Omental fat pad (tissue), 4 donors: ENCODE data around the gene DOK6. TPM values are rescaled to one million over a fixed set of nuclear protein-coding genes. Genes with fewer than 3 reads are reported as not detected.

Experiments used
- ATAC-seq: fragments of 150-250 bp; one replicate; pipeline ENCODE4 v1.9.1; 2016; ENCODE audit warnings: mild to moderate bottlenecking, moderate library complexity; ENCODE audit not compliant: low FRiP score
- DNase-seq: peaks from one replicate; pipeline ENCODE4 v3.0.0-alpha.2; 2019; ENCODE audit warnings: low spot score
- CTCF ChIP-seq, 3 donors: fragments of 450-650 bp; IDR thresholded peaks; one replicate each; pipeline ENCODE4 v1.5.1; 2016 to 2017; ENCODE audit warnings: antibody characterized with exemption in 3 of 3, mild to moderate bottlenecking in 3 of 3, moderate library complexity in 2 of 3
- total RNA-seq, 4 donors: library from RNA; depleted of rRNA; stranded (reverse); fragments of >200 nt; gene quantifications; one replicate each; pipeline ENCODE4 v1.1.0, GENCODE V29; 2016

The DOK6 gene
- total RNA-seq, 4 donors from 2014 or later = 0.19 to 2.7 (median 1.5) TPM

- DNase-seq = no peak
- ATAC-seq = no peak
- no peak for TF ChIP-seq CTCF (IDR thresholded peaks at IDR 0.05)
Observed at GRCh38 chr18:69754108-69754507, 353.4 kb downstream of the DOK6 start.

GRCh38 chr18:69755041-69755440 is 354.4 kb downstream of the DOK6 start:
- ATAC-seq = no peak
- no peak for DNase-seq
- TF ChIP-seq CTCF (IDR thresholded peaks at IDR 0.05) = no peak

GRCh38 chr18:69755856-69756496 is 355.3 kb downstream of the DOK6 start:
- no peak for TF ChIP-seq CTCF (IDR thresholded peaks at IDR 0.05)
- ATAC-seq (no peak), DNase-seq (no peak)

- no peak for ATAC-seq
- TF ChIP-seq CTCF (IDR thresholded peaks at IDR 0.05) = no peak
- no peak for DNase-seq
Observed at GRCh38 chr18:69757733-69758132, 357.0 kb downstream of the DOK6 start.

- no peak for ATAC-seq
- no peak for TF ChIP-seq CTCF (IDR thresholded peaks at IDR 0.05)
- no peak for DNase-seq
Observed at GRCh38 chr18:69758458-69758857, 357.8 kb downstream of the DOK6 start.

- ATAC-seq = no peak
Observed at GRCh38 chr18:69759046-69759445, 358.4 kb downstream of the DOK6 start.

More at GRCh38 chr18:69759046-69759445, 358.4 kb downstream of the DOK6 start:
- no peak for DNase-seq
- no peak for TF ChIP-seq CTCF (IDR thresholded peaks at IDR 0.05)
